ENCODE data around the gene SLC6A9. TPM values are rescaled to one million over a fixed set of nuclear protein-coding genes. Genes with fewer than 3 reads are reported as not detected.
A peak's percentile ranks its signal among the peaks of the same experiment; 100 is the strongest.

SLC6A9 gene
- total and polyA plus RNA-seq, 7 donors = 0.28 to 1.2 (median 0.71) TPM

GRCh38 chr1:44000122-44000665 is 31.1 kb downstream of the SLC6A9 start:
- DNase-seq (peak in 1 of 2 donors; percentile 42), ATAC-seq (no peak)
- Histone ChIP-seq H3K27me3 (ENCODE audit: insufficient read depth in 3 of 3, low read length in 2 of 3) (no peaks in the 10 kb centered on the region), H3K4me3 (no peak overlapping the region), H3K27ac (no peak overlapping the region), H3K36me3 (ENCODE audit: insufficient read depth in 1 of 2, low read depth in 1 of 2) (no peaks in the 10 kb centered on the region), H3K4me1 (no peaks in the 10 kb centered on the region), H3K9me3 (no peaks in the 10 kb centered on the region)
- WGBS, 3 donors = 84 to 88% (median 86%) methylated on average over 8 of the region's 8 CpGs
- TF ChIP-seq CTCF (IDR thresholded peaks at IDR 0.05) = no peak
- intact Hi-C loops (cut with DNase I) = loop anchor here (5.0 to 10.0 kb wide), 2 partner anchors 37 to 595 kb away; no protein-coding TSS in a partner anchor

- Histone ChIP-seq H3K4me3 (no peak overlapping the region), H3K36me3 (ENCODE audit: insufficient read depth in 1 of 2, low read depth in 1 of 2) (no peaks in the 10 kb centered on the region), H3K4me1 (no peaks in the 10 kb centered on the region), H3K27ac (no peak overlapping the region), H3K27me3 (ENCODE audit: insufficient read depth in 3 of 3, low read length in 2 of 3) (no peaks in the 10 kb centered on the region), H3K9me3 (no peaks in the 10 kb centered on the region)
- TF ChIP-seq CTCF (IDR thresholded peaks at IDR 0.05) = no peak
- intact Hi-C loops (cut with DNase I) = no loop called here
- WGBS, 3 donors = 40 to 53% (median 44%) methylated on average over 8 of the region's 8 CpGs
- ATAC-seq (no peak), DNase-seq (no peak)
Observed at GRCh38 chr1:43999455-43999854, 31.8 kb downstream of the SLC6A9 start.

- Histone ChIP-seq H3K27me3 (ENCODE audit: insufficient read depth in 3 of 3, low read length in 2 of 3) (no peaks in the 10 kb centered on the region), H3K27ac (no peak overlapping the region), H3K36me3 (ENCODE audit: insufficient read depth in 1 of 2, low read depth in 1 of 2) (no peaks in the 10 kb centered on the region), H3K4me3 (no peak overlapping the region), H3K4me1 (no peaks in the 10 kb centered on the region), H3K9me3 (no peaks in the 10 kb centered on the region)
- DNase-seq (no peak), ATAC-seq (no peak)
- intact Hi-C loops (cut with DNase I) = no loop called here
- 75 to 83% (median 78%) methylated on average over 11 of the region's 11 CpGs for WGBS, 3 donors
- TF ChIP-seq CTCF (IDR thresholded peaks at IDR 0.05) = no peak
Observed at GRCh38 chr1:43998000-43998378, 33.3 kb downstream of the SLC6A9 start.

GRCh38 chr1:43997295-43997999 is 33.8 kb downstream of the SLC6A9 start:
- H3K27ac ChIP-seq = no peak overlapping the region
- no peak overlapping the region for H3K4me3 ChIP-seq
- no peaks in the 10 kb centered on the region for H3K4me1 ChIP-seq
- H3K27me3 ChIP-seq (ENCODE audit: insufficient read depth in 3 of 3, low read length in 2 of 3) = no peaks in the 10 kb centered on the region
- WGBS, 3 donors = 73 to 78% (median 74%) methylated on average over 20 to 22 of the region's 22 CpGs
- no peak for TF ChIP-seq CTCF (IDR thresholded peaks at IDR 0.05)
- H3K9me3 ChIP-seq = no peaks in the 10 kb centered on the region
- ATAC-seq (no peak), DNase-seq (no peak)
- H3K36me3 ChIP-seq (ENCODE audit: insufficient read depth in 1 of 2, low read depth in 1 of 2) = no peaks in the 10 kb centered on the region
- intact Hi-C loops (cut with DNase I) = no loop called here

Data from psoas muscle (tissue), 8 donors.